Measurements from ENCODE around the gene SPATS2.

The SPATS2 gene

GRCh38 chr12:49342914-49343731 lies 24.1 kb upstream of the SPATS2 start (continued):
- TF ChIP-seq ZNF600 (tag by site-specific recombination; IDR thresholded peaks at IDR 0.05), result peak; percentile 51

- Histone ChIP-seq H3K4me3 (ENCODE audit: low read depth, low read length) (no peak overlapping the region), H3K36me3 (ENCODE audit: control insufficient read depth in 2 of 2, insufficient read depth in 1 of 2, low read length in 2 of 2) (peaks cover 0 to 9% of the 10 kb centered on the region in 2 experiments; a peak in 1 of 3 replicates), H3K27ac (ENCODE audit: extremely low read depth, low read depth, low read length) (no peak overlapping the region), H3K9me3 (ENCODE audit: control insufficient read depth, insufficient read depth, low read depth, low read length) (no peaks in the 10 kb centered on the region), H3K4me1 (ENCODE audit: control insufficient read depth, insufficient read depth, low read length) (peaks cover 23% of the 10 kb centered on the region)
- POLR2A ChIA-PET, result interaction anchor here (0.7 kb wide), 1 partner anchor 169 kb away, joined by 5 read pairs; no protein-coding TSS in a partner anchor
- CTCF ChIA-PET, result interaction anchor here (0.5 to 3.9 kb wide), 7 partner anchors 9 to 256 kb away, joined by 3 to 92 read pairs (median 9); no protein-coding TSS in a partner anchor
- TF ChIP-seq ZNF341 (tag by site-specific recombination; IDR thresholded peaks at IDR 0.05; ENCODE audit: low read depth) (peak; percentile 34; the same call in 1 of the 2 replicates), ZNF514 (tag by site-specific recombination; IDR thresholded peaks at IDR 0.05) (no peak), ZNF530 (tag by site-specific recombination; IDR thresholded peaks at IDR 0.05; ENCODE audit: low read depth) (no peak), ZNF518A (tag by site-specific recombination; conservative IDR thresholded peaks at IDR 0.05; ENCODE audit: low read depth) (no peak), ZSCAN18 (tag by site-specific recombination; IDR thresholded peaks at IDR 0.05) (no peak)
These were observed 22.7 kb upstream of the SPATS2 start for GRCh38 chr12:49344486-49345050.

- peaks cover 0 to 10% of the 10 kb centered on the region in 2 experiments; a peak in 1 of 3 replicates for H3K36me3 ChIP-seq (ENCODE audit: control insufficient read depth in 2 of 2, insufficient read depth in 1 of 2, low read length in 2 of 2)
- CTCF ChIA-PET, result interaction anchor here (0.5 to 6.0 kb wide), 8 partner anchors 12 to 215 kb away, joined by 3 to 96 read pairs (median 16); partner anchors contain the start of gene TROAP
- H3K9me3 ChIP-seq (ENCODE audit: control insufficient read depth, insufficient read depth, low read depth, low read length), result no peaks in the 10 kb centered on the region
- H3K4me3 ChIP-seq (ENCODE audit: low read depth, low read length), result peak overlapping the region; percentile 3; the same call in 1 of the 2 replicates
- POLR2A ChIA-PET, result interaction anchor here (0.6 to 1.1 kb wide), 2 partner anchors 8 to 9 kb away, joined by 3 to 5 read pairs; partner anchors contain the start of gene C1QL4
- peaks cover 21% of the 10 kb centered on the region for H3K4me1 ChIP-seq (ENCODE audit: control insufficient read depth, insufficient read depth, low read length)
- H3K27ac ChIP-seq (ENCODE audit: extremely low read depth, low read depth, low read length), result peak overlapping the region; percentile 43; the same call in 1 of the 2 replicates
- no peak for TF ChIP-seq ZNF248 (tag by site-specific recombination; IDR thresholded peaks at IDR 0.05)
- TF ChIP-seq CTCF (tag by site-specific recombination; IDR thresholded peaks at IDR 0.05), result no peak
- TF ChIP-seq ZNF596 (tag by site-specific recombination; IDR thresholded peaks at IDR 0.05), result 0 out of 2 replicates have a peak, but pooled peaks have one; percentile 18
- TF ChIP-seq ZEB2 (tag by site-specific recombination; IDR thresholded peaks at IDR 0.05), result no peak
- TF ChIP-seq SCRT1 (tag by site-specific recombination; IDR thresholded peaks at IDR 0.05; ENCODE audit: borderline replicate concordance), result no peak
- TF ChIP-seq SP2 (tag by site-specific recombination; IDR thresholded peaks at IDR 0.05), result peak; percentile 17; the same call in 1 of the 2 replicates
- no peak for TF ChIP-seq ZNF423 (tag by site-specific recombination; IDR thresholded peaks at IDR 0.05)
- no peak for TF ChIP-seq KLF9 (tag by site-specific recombination; IDR thresholded peaks at IDR 0.05; ENCODE audit: low read depth)
- no peak for TF ChIP-seq ZNF621 (tag by site-specific recombination; IDR thresholded peaks at IDR 0.05)
- no peak for TF ChIP-seq ZNF639 (tag by site-specific recombination; IDR thresholded peaks at IDR 0.05)
- TF ChIP-seq ZNF558 (tag by site-specific recombination; IDR thresholded peaks at IDR 0.05), result no peak
- no peak for TF ChIP-seq PBX3 (CRISPR knock-in tag; IDR thresholded peaks at IDR 0.05)
These were observed 22.0 kb upstream of the SPATS2 start for GRCh38 chr12:49345051-49345824.
